Loucy (cell line): ENCODE data around the gene GARIN5B.
"Not testable (repeated sequence)": the region's sequence is repeated elsewhere in the genome, so short reads cannot be mapped to it uniquely, and the experiment has no call there.

ENCODE experiments used
- H2AFZ ChIP-seq: fragments of 200-600 bp; sonication (generic); 2 replicates; pipeline ENCODE4 v1.6.0; 2016; ENCODE audit warnings: antibody characterized with exemption, mild to moderate bottlenecking, low read length, moderate library complexity
- H3F3A ChIP-seq: fragments of 200-600 bp; 2 replicates; pipeline ENCODE4 v1.6.0; 2016; ENCODE audit warnings: antibody characterized with exemption, low read depth, mild to moderate bottlenecking
- H3K27me3 ChIP-seq: fragments of 200-600 bp; sonication (generic); 2 replicates; pipeline ENCODE4 v1.6.1; 2014; ENCODE audit warnings: low read length, mild to moderate bottlenecking; ENCODE audit not compliant: insufficient read depth, poor library complexity, severe bottlenecking
- H3K36me3 ChIP-seq: fragments of 200-600 bp; sonication (generic); 2 replicates; pipeline ENCODE4 v1.6.1; 2016; ENCODE audit warnings: low read length; ENCODE audit not compliant: insufficient read depth
- H3K4me1 ChIP-seq: fragments of 200-600 bp; sonication (generic); 2 replicates; pipeline ENCODE4 v1.5.1; 2014; ENCODE audit warnings: low read length, mild to moderate bottlenecking; ENCODE audit not compliant: insufficient read depth, poor library complexity, severe bottlenecking
- H3K4me2 ChIP-seq: fragments of 200-600 bp; sonication (generic); 2 replicates; pipeline ENCODE4 v1.6.0; 2014; ENCODE audit warnings: antibody characterized with exemption, low read length, low read depth, mild to moderate bottlenecking; ENCODE audit not compliant: poor library complexity, severe bottlenecking
- H3K4me3 ChIP-seq: fragments of 200-600 bp; sonication (generic); 2 replicates; pipeline ENCODE4 v1.5.1; 2014; ENCODE audit warnings: low read length, mild to moderate bottlenecking, mixed read lengths; ENCODE audit not compliant: poor library complexity, severe bottlenecking
- H3K79me2 ChIP-seq: fragments of 200-600 bp; sonication (generic); 2 replicates; pipeline ENCODE4 v1.6.1; 2014; ENCODE audit warnings: low read length; ENCODE audit not compliant: insufficient read depth
- H3K9ac ChIP-seq: fragments of 200-600 bp; sonication (generic); 2 replicates; pipeline ENCODE4 v1.6.0; 2014; ENCODE audit warnings: mild to moderate bottlenecking, low read depth, low read length, moderate library complexity; ENCODE audit not compliant: poor library complexity, severe bottlenecking
- H3K9me2 ChIP-seq: fragments of 200-600 bp; sonication (generic); replicated peaks from 2 replicates; pipeline ENCODE4 v1.6.1; 2016; ENCODE audit warnings: low read depth, low read length, mixed read lengths
- H3K9me3 ChIP-seq: fragments of 200-600 bp; sonication (generic); 2 replicates; pipeline ENCODE4 v1.6.1; 2014; ENCODE audit warnings: mild to moderate bottlenecking, antibody characterized with exemption, low read length, low read depth; ENCODE audit not compliant: insufficient read depth
- H4K20me1 ChIP-seq: fragments of 200-600 bp; sonication (generic); 2 replicates; pipeline ENCODE4 v1.6.0; 2014; ENCODE audit warnings: antibody characterized with exemption, low read length, mild to moderate bottlenecking; ENCODE audit not compliant: insufficient read depth, poor library complexity, severe bottlenecking
- EZH2phosphoT487 ChIP-seq: fragments of 200-600 bp; IDR thresholded peaks from 2 replicates; pipeline ENCODE4 v1.6.1; 2018; ENCODE audit warnings: antibody characterized with exemption, mild to moderate bottlenecking, moderate library complexity, borderline replicate concordance
- TF ChIP-seq, protein P1 (sequence below): fragments of 200-600 bp; sonication (generic); conservative IDR thresholded peaks from 2 replicates; pipeline ENCODE4 v1.5.1; 2014; ENCODE audit warnings: mild to moderate bottlenecking, antibody characterized with exemption, low read length

The GARIN5B gene

DNA sequence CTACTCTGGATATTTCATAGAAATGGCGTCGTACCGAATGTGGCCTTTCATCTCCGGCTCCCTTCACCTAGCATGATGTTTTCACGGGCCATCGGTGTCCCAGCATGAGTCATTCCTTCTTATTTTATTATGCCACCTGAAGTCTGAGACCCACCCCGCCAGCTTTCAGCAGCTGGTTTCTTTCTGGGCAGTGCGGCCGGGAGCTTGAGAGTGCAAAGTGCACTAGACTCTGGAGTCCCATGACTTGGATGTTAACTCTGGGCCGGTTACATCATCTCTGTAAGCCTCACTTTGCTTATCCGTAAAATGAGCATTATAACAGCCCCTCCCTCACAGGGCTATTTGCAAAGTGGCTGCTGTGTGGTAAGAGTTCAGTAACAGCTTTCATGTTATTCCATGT lies 29.2 kb downstream of the GARIN5B start:
- H2AFZ ChIP-seq, result no peak overlapping the region
- H3K9ac ChIP-seq, result no peak overlapping the region
- no peaks in the 10 kb centered on the region for H3F3A ChIP-seq
- H3K36me3 ChIP-seq, result no peaks in the 10 kb centered on the region
- H4K20me1 ChIP-seq, result no peaks in the 10 kb centered on the region
- H3K79me2 ChIP-seq, result no peaks in the 10 kb centered on the region
- peaks cover 9% of the 10 kb centered on the region for H3K4me1 ChIP-seq
- no peak for TF ChIP-seq EZH2phosphoT487
- TF ChIP-seq, protein P1, sequence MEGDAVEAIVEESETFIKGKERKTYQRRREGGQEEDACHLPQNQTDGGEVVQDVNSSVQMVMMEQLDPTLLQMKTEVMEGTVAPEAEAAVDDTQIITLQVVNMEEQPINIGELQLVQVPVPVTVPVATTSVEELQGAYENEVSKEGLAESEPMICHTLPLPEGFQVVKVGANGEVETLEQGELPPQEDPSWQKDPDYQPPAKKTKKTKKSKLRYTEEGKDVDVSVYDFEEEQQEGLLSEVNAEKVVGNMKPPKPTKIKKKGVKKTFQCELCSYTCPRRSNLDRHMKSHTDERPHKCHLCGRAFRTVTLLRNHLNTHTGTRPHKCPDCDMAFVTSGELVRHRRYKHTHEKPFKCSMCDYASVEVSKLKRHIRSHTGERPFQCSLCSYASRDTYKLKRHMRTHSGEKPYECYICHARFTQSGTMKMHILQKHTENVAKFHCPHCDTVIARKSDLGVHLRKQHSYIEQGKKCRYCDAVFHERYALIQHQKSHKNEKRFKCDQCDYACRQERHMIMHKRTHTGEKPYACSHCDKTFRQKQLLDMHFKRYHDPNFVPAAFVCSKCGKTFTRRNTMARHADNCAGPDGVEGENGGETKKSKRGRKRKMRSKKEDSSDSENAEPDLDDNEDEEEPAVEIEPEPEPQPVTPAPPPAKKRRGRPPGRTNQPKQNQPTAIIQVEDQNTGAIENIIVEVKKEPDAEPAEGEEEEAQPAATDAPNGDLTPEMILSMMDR, result no peak
- no peaks in the 10 kb centered on the region for H3K9me2 ChIP-seq
- no peaks in the 10 kb centered on the region for H3K27me3 ChIP-seq
- H3K4me2 ChIP-seq, result no peak overlapping the region
- H3K9me3 ChIP-seq, result no peaks in the 10 kb centered on the region
- no peak overlapping the region for H3K4me3 ChIP-seq

DNA sequence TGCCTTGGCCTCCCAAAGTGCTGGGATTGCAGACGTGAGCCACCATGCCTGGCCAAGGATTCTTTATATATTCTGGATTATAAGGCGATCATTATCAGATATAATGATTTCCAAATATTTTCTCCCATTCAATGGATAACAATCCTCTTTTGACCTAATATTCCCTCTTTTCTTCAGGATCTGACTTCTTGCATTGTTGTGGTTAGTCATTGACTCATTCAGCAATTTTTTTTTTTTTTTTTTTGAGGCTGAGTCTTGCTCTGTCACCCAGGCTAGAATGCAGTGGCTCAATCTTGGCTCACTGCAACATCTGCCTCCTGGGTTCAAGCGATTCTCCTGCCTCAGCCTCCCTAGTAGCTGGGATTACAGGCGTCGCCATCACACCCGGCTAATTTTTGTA lies 33.3 kb downstream of the GARIN5B start:
- H3K4me2 ChIP-seq, H3K4me3 ChIP-seq, H2AFZ ChIP-seq, H3K36me3 ChIP-seq, H3K79me2 ChIP-seq, H3K4me1 ChIP-seq, H3F3A ChIP-seq, H3K9me3 ChIP-seq, H3K9me2 ChIP-seq, H3K9ac ChIP-seq, H4K20me1 ChIP-seq, H3K27me3 ChIP-seq: not testable (repeated sequence)

GRCh38 chr19:55328774-55329318 lies 34.2 kb downstream of the GARIN5B start:
- not testable (repeated sequence) for H3K79me2 ChIP-seq, H3K9me2 ChIP-seq, H3F3A ChIP-seq, H3K36me3 ChIP-seq, H3K4me1 ChIP-seq, H3K27me3 ChIP-seq, H2AFZ ChIP-seq, H4K20me1 ChIP-seq, H3K4me3 ChIP-seq, H3K9me3 ChIP-seq, H3K4me2 ChIP-seq, H3K9ac ChIP-seq

GRCh38 chr19:55325172-55325571 lies 37.9 kb downstream of the GARIN5B start, which contains the start of gene TMEM150B:
TSS of gene TMEM150B (minus strand) at chr19:55325341. CDS start at chr19:55321036, 4,305 bp downstream.
- peaks cover 12% of the 10 kb centered on the region for H3K4me1 ChIP-seq
- H3K27me3 ChIP-seq, result no peaks in the 10 kb centered on the region
- no peak within 1 kb of the TSS for H3K4me3 ChIP-seq
- TF ChIP-seq, protein P1, result no peak
- H3K4me2 ChIP-seq, result no peak within 1 kb of the TSS
- H3K9ac ChIP-seq, result no peak within 1 kb of the TSS
- H3K9me3 ChIP-seq, result no peaks in the 10 kb centered on the region
- H4K20me1 ChIP-seq, result no peaks in the 10 kb centered on the region
- no peaks in the 10 kb centered on the region for H3K9me2 ChIP-seq
- H3K36me3 ChIP-seq, result no peaks in the 10 kb centered on the region
- H2AFZ ChIP-seq, result no peak within 1 kb of the TSS
- H3F3A ChIP-seq, result no peaks in the 10 kb centered on the region
- no peaks in the 10 kb centered on the region for H3K79me2 ChIP-seq
